ENCODE data around the gene DYNC1I1.

DNA sequence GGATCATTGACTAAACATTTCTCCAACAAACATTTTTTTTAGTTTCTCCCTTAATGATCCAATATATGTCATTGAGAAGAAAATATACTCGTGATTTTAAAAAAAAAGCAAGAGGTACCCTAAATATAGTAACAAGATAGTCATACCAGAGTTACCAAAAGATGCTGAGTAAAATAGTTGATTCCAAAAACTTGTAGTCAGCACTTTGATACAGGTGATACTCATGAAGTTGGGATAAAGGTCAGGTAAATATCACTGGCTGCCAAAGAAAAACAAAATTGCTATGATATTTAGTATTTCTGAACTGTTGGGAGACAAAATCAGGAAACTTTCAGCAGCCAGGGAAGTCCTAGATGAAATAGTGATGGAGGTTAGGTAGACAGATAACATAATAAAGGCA, 225.3 kb downstream of the DYNC1I1 start:
- TF ChIP-seq, protein P1, sequence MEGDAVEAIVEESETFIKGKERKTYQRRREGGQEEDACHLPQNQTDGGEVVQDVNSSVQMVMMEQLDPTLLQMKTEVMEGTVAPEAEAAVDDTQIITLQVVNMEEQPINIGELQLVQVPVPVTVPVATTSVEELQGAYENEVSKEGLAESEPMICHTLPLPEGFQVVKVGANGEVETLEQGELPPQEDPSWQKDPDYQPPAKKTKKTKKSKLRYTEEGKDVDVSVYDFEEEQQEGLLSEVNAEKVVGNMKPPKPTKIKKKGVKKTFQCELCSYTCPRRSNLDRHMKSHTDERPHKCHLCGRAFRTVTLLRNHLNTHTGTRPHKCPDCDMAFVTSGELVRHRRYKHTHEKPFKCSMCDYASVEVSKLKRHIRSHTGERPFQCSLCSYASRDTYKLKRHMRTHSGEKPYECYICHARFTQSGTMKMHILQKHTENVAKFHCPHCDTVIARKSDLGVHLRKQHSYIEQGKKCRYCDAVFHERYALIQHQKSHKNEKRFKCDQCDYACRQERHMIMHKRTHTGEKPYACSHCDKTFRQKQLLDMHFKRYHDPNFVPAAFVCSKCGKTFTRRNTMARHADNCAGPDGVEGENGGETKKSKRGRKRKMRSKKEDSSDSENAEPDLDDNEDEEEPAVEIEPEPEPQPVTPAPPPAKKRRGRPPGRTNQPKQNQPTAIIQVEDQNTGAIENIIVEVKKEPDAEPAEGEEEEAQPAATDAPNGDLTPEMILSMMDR (conservative IDR thresholded peaks at IDR 0.05; ENCODE audit: low read depth, low read length), result no peak
- TF ChIP-seq EZH2 (IDR thresholded peaks at IDR 0.05; ENCODE audit: borderline replicate concordance, low read depth, low read length, poor library complexity, severe bottlenecking), result no peak

Data from A673 (cell line).